AG10803 (cell line): ENCODE data around the gene SLC15A2.

Experiments
- DNase-seq: peaks from one replicate; pipeline ENCODE4 v3.0.0; 2010; ENCODE audit warnings: low read depth
- H3K4me3 ChIP-seq: 2 replicates; pipeline ENCODE4 v1.5.1; 2011; ENCODE audit warnings: mild to moderate bottlenecking, low read length, control low read depth
- TF ChIP-seq, protein P1 (sequence below): conservative IDR thresholded peaks from 2 replicates; pipeline ENCODE4 v1.5.1; 2011; ENCODE audit warnings: mild to moderate bottlenecking, low read length, control low read depth, inconsistent platforms

SLC15A2 gene

DNA sequence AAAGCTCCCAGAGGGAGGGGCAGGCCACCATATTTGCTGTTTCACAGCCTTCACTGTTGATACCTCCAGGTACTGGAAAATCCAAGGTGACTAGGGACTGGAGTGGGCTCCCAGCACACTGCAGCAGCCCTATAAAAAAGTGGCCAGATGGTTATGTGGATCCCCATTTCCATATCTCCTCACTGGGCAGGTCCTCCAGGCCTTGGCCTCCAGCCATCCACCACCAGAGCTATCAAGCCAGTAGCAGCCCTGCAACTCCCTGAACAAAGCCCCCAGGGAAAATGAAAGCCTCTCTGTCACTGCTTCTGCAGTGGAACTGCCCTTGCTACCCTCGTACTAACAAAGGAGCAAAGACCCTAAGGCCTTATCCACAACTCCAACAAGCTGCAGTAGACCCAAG is 69.4 kb downstream of the SLC15A2 start:
- no peak overlapping the region for H3K4me3 ChIP-seq
- no peak for DNase-seq
- TF ChIP-seq, protein P1, sequence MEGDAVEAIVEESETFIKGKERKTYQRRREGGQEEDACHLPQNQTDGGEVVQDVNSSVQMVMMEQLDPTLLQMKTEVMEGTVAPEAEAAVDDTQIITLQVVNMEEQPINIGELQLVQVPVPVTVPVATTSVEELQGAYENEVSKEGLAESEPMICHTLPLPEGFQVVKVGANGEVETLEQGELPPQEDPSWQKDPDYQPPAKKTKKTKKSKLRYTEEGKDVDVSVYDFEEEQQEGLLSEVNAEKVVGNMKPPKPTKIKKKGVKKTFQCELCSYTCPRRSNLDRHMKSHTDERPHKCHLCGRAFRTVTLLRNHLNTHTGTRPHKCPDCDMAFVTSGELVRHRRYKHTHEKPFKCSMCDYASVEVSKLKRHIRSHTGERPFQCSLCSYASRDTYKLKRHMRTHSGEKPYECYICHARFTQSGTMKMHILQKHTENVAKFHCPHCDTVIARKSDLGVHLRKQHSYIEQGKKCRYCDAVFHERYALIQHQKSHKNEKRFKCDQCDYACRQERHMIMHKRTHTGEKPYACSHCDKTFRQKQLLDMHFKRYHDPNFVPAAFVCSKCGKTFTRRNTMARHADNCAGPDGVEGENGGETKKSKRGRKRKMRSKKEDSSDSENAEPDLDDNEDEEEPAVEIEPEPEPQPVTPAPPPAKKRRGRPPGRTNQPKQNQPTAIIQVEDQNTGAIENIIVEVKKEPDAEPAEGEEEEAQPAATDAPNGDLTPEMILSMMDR, result no peak

GRCh38 chr3:121969631-121970030 is 75.4 kb downstream of the SLC15A2 start:
- no peak for DNase-seq
- TF ChIP-seq, protein P1, result no peak
- no peak overlapping the region for H3K4me3 ChIP-seq

DNA sequence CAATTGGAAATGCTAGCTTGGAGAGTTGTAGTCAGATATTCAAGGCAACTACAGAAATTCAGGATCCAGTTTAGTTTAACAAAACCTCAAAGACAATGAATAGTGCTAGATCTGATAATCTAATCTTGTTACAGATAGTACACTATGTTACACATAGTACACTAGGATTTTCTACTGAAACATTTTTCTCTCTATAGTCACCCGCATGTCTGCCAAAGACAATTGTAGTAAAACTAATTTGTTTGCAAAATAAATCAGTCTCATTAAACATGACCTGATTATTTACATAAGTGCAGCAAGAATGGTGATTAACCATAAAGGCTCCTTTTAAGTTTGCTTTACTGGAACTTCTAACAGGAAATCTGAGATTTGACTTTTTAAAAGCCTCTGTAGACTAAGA is 75.8 kb downstream of the SLC15A2 start:
- no peak for DNase-seq
- TF ChIP-seq, protein P1, result no peak
- H3K4me3 ChIP-seq, result no peak overlapping the region

DNA sequence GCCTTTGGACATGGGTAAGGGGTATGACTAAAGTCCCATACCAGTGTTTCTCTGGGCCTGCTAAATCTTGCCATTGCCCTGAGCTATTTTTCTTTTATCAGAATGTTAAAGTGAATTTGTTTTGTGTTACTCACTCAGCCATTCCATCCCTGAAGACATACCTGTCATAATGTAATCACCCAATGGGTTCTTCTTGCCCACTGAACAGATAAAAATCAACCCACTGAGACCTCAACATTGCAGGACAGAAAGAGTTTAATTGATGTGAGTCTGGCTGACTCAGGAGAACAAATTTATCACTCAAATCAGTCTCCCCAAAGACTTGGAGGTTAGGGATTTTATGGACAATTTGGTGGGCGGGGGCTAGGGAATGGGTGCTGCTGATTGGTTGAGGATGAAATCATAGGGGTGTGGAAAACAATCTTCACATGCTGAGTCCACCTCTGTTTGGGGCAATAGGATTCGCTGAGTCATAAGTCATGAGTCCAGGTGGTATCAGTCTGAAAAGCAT is 80.5 kb downstream of the SLC15A2 start:
- no peak for DNase-seq
- H3K4me3 ChIP-seq, result no peak overlapping the region
- TF ChIP-seq, protein P1, result no peak

- H3K4me3 ChIP-seq, result no peak overlapping the region
- DNase-seq, result no peak
- TF ChIP-seq, protein P1, result no peak; the same call in 1 of the 2 replicates
These were observed 81.6 kb downstream of the SLC15A2 start for GRCh38 chr3:121975702-121976302.

- TF ChIP-seq, protein P1, result no peak
- DNase-seq, result no peak
- H3K4me3 ChIP-seq, result no peak overlapping the region
These were observed 82.5 kb downstream of the SLC15A2 start for GRCh38 chr3:121976727-121977126.

DNA sequence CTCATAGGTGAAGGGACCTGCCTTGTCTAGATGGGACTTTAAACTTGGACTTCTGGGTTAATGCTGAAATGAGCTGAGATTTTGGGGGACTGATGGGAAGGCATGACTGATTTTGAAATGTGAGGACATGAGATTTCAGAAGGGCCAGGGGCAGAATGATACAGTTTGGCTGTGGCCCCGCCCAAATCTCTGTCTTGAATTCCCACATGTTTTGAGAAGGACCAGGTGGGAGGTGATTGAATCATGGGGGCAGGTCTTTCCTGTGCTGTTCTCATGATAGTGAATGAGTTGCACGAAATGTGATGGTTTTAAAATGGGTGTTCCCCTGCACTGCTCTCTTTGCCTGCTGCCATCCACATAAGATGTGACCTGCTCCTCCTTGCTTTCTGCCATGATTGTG is 85.0 kb downstream of the SLC15A2 start:
- no peak for DNase-seq
- TF ChIP-seq, protein P1, result no peak
- H3K4me3 ChIP-seq, result no peak overlapping the region
